Ramos (cell line): ENCODE data around the gene CDC45.
"Not testable (repeated sequence)": the region's sequence is repeated elsewhere in the genome, so short reads cannot be mapped to it uniquely, and the experiment has no call there.

ENCODE experiments used
- in situ Hi-C: fragments of 300-500 bp; cut with MboI; formaldehyde crosslinking; loops from one replicate; pipeline ENCODE4 v1.14.3; 2022; ENCODE audit warnings: low sequenced_read_pairs; ENCODE audit not compliant: unreplicated experiment

The CDC45 gene

DNA sequence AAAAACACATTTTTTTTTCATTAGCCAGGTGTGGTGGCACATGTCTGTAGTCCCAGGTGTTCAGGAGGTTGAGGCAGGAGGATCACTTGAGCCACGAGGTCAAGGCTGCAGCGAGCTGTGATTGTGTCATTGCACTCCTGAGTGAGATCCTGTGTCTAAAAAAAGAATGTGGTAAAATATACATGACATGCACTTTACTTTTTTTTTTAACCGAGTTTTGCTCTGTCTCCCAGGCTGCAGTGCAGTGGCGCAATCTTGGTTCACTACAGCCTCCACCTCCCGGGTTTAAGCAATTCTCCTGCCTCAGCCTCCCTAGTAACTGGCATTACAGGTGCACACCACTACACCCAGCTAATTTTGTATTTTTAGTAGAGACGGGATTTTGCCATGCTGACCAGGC is 67.0 kb downstream of the CDC45 start:
- in situ Hi-C loops, result no loop called here

GRCh38 chr22:19547620-19548019 is 67.9 kb downstream of the CDC45 start:
- in situ Hi-C loops, result no loop called here

DNA sequence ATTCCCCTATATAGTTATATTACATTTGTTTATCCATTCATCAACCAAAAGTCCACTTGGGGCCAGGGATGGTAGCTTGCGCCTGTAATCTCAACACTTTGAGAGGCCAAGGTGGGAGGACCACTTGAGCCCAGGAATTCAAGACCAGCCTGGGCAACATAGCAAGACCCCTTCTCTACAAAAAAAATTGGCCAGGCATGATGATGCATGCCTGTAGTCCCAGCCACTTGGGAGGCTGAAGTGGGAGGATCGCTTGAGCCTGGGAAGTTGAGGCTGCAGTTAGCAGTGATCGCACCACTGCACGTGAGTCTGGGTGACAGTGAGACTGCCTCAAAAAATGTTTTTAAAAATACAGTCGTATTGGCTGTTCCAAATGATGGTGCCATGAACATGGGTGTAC is 68.7 kb downstream of the CDC45 start:
- in situ Hi-C loops, result not testable (repeated sequence)

- in situ Hi-C loops, result no loop called here
Measured at GRCh38 chr22:19548964-19549363, 69.2 kb downstream of the CDC45 start.

DNA sequence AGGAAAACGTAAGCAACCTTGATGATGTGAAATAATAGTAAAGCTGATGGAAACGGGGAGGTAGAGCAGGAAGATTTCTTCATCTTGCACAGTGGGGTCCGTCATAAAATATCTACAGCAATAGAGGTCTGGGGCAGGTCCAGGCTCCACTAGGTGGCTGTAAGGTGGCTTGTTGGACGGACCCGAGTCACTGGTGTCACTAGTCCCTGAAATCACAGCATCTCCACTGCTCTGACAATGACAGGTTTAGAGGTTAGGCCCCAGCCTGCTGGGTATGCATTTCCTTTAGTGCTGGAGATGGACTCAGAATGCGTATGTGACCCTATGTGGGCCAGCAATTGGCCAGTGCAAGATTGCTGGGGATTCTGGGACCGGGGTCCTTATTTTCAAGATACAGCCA is 69.7 kb downstream of the CDC45 start:
- in situ Hi-C loops, result no loop called here

DNA sequence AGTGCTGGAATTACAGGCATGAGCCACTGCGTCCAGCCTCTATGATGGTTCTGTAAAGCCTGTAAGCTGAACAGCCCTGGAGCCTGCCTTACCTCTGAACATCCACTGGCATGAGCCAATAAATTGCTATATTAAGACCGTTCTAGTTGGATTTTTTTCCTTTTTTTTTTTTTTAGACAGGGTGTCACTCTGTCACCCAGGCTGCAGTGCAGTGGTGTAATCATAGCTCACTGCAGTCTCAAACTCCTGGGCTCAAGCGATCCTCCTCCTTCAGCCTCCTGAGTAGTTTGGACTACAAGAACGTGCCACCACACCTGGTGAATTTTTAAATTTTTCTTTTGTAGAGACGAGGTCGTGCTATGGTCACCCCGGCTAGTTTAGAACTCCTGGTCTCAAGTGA is 70.7 kb downstream of the CDC45 start:
- in situ Hi-C loops, result no loop called here

DNA sequence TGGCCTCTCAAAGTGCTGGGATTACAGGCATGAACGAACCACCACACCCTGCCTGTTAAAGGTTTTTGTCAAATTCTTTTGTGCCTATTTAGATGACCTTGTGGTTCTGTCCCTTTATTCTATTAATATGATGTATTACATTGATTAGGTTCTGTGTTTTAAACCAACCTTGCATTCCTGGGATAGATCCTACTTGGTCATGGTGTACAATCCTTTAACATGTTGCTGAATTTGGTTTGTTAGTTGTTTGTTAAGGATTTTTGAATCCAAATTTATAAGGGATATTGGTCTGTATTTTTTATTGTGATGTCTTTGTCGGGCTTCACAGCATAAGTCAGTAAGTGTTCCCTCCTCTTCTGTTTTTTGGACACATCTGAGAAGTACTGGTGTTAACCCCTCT is 73.5 kb downstream of the CDC45 start:
- in situ Hi-C loops, result no loop called here

DNA sequence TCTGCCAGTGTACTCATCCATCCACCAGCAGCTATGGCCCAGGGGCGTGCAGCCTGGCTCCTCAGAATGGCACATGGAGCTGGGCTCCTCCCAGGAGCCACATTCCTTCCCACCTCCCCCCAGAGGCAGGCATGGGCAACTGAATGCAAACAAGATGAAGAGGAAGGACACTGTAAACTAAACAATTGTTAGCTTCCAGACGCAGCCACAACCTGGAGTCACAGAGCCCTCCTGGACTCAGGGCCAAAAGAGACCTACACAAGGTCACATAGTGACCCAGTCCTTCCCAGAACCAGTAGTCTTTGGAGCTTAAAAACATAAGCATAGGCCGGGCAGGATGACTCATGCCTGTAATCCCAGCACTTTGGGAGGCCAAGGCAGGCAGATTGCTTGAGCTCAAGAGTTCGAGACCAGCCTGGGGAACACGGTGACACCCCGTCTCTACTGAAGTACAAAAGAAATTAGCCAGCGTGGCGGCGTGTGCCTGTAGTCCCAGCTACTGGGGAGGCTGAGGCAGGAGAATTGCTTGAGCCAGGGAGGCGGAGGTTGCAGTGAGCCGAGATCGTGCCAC is 75.2 kb downstream of the CDC45 start:
- in situ Hi-C loops, result no loop called here

DNA sequence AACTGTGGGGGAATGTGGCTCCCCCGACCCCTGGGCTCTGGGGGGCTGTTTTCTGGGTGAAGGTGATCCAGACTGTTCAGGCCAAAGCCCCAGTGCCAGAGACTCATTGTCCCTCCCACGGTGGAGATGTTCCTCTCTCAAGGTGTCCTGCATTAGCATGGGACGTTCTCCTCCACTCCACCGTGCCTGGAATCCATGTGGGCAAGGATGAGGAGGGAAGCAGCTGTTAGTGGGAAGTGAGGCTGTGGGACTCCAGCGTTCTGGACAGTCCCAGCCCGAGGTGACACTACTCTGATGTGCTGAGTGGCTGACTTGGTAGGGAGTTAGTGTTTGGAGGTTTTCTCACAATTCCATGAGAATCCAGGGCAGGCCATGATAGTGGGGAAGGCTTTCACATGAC is 75.9 kb downstream of the CDC45 start:
- in situ Hi-C loops, result no loop called here

DNA sequence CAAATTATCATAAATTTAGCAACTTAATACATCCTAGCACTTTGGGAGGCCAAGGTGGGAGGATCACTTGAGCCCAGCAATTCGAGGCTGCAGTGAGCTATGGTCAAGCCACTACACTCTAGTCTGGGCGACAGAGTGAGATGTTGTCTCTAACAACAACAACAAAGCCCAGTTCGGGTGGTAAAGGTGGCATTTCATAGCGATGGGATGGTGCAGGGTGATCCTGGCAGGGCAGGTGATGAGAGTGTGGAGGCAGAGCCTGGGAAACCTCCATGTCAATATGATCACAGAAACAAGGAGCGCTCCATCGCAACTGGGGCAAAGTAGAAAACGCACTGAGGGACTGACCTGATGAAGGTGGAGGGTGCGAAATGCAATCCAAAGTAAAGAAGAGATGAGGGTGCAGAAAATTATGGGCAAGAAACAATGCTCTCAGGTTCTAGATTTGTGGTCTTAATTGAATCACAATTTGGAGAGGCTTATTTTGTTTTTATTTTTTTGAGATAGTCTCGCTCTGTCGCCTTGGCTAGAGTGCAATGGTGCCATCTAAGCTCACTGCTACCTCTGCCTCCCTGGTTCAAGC is 77.3 kb downstream of the CDC45 start:
- in situ Hi-C loops, result no loop called here

DNA sequence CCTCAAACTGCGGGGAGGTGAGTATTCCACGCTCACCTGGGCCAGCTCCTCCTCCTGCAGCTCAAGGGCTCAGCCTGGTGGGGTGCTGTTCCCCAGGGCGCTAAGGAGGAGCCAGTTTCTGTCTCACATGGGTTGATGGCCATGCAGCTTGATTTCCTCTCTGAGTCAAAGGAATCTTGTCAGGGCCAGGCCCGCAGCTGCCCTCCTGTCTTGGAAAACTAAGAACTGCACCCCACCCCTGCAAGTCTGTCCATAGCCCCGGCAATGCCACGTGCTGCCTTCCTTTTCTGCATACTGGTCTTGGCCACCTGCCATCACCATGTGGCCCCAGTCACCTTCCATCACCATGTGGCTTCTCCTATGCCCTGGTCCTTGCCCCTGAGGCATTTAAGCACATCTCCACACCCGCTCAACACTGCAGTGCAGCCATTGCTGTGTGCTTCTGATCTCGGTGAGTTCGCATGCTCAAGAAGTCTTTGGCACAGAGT is 79.6 kb downstream of the CDC45 start:
- in situ Hi-C loops, result no loop called here

DNA sequence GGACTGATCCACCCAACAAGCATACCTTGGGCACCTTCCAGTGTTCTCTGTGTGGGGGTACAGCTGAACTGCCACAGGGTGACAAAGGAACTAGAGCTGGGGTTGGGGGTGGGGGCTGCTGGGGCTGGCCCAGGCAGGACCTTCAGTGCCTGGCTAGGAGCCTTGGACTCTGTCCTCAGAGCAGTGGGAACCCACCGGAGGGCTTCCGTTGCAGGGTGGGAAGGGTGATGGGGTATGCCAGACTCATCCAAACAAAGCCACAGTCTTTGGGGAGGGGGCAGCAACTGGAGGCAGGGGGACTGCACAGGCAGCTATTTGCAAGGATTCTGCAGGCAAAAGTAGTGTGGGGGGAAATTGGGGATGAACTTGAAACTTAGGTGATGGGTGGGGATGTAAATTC is 80.2 kb downstream of the CDC45 start:
- in situ Hi-C loops, result no loop called here

GRCh38 chr22:19565382-19566278 is 85.9 kb downstream of the CDC45 start:
- in situ Hi-C loops, result no loop called here

DNA sequence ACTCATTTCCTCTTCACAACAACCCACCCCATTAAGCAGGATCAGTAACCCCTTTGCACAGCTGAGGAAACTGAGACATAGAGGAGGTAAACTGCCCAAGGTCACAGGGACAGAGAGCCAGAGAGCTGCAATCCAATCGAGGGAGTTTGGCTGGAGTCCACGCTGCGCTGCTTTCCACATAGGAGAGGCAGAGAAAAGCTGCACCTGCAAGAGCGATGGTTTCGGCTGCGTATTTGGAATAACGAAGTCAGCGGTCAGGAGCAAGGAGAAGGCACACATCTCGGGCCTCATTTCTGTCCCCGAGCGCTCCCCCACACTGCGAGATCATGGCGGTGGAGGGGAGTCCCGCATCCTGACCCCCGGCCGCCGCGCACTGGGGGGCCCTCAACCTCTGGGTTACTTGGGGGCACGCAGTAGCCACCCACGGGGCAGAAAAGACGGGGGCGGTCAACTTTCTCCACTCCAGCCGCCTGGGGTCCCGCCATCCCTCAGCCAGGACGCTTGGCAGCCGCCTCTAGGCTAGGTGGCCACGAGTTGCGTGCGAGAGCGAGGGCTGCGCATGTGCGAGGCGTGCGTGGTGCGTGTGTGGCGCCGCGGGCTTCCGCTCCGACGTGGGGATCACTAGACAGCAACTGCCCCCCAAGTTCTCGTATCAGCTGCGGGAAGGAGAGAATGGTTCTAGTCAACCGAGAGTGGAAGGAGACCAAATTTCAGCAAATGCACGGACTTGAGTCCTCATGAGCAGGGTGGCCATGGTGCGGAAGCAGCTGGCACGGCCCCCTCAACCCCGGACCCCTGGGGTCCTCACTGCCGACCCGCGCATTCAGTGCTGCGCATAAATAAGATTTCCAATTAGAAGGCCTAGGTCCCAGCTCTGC is 86.8 kb downstream of the CDC45 start:
- in situ Hi-C loops, result no loop called here

DNA sequence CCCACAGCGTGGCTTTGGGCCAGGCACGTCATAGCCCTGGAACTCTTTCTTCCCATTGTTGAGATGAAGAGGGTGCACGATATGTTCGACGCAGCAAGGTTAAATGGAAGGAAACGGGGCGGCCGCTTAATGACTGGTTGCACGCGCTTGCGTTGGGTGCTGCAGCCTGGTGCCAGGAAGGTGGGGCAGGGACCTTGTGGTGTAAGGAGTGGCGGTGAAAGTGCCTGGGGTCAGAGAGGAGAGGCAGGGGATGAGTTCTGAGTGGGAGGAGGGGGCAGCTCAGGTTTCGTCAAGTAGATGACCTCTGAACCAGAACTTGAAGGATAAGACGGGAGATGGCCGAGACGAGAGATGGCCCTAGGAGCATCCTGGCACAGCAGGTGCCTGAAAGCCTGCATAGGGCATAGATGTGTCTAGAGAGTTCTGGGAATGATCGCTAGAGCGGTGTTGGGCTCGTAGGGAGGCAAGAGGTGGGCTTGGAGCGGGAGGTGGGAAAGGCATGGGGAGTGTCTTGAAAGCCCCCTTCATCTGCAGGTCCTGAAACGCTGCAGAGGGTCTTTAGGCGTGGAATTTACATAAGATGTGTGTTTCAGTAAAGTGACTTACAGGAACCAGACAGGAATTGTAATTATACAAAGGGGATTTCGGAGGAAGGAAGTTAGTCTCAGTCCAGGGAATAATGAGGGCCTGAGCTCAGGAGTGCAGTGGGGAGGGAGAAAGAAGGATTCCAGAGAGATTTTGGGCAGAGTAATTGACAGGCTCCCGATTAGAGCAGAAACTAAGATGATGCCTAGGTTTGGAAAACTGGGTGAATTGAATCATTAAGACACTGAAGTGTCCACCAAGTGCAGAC is 87.7 kb downstream of the CDC45 start:
- in situ Hi-C loops, result no loop called here

GRCh38 chr22:19568337-19569275 is 88.9 kb downstream of the CDC45 start:
- in situ Hi-C loops, result no loop called here

GRCh38 chr22:19569276-19569640 is 89.5 kb downstream of the CDC45 start:
- in situ Hi-C loops, result no loop called here

DNA sequence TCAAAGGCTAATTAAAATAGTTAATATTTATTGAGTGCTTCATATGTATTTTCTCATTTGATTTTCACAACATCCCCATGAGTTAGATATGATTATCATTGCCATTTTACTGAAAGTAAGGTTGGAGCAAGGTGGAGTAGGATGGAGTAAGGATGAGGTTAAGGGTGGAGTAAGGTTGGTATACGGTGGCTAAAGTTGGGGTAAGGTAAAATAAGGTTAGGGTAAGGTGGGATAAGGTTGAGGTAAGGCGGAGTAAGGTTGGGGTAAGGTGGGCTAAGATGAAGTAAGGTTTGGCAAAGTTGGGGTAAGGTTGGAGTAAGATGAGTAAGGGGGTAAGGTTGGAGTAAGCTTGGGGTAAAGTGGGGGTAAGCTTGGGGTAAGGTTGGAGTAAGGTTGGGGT is 90.3 kb downstream of the CDC45 start:
- in situ Hi-C loops, result no loop called here
